AG09319 (cell line): Measurements from ENCODE around the gene OBP2A.

Experiments used
- DNase-seq: peaks from one replicate; pipeline ENCODE4 v3.0.0-alpha.2; 2010; ENCODE audit warnings: low read depth; ENCODE audit errors: extremely low read depth
- CTCF ChIP-seq: IDR thresholded peaks from 2 replicates; pipeline ENCODE4 v1.5.1; 2011; ENCODE audit warnings: low read depth, mild to moderate bottlenecking, inconsistent platforms, low read length, moderate library complexity

OBP2A gene

GRCh38 chr9:135559606-135560005 is 13.7 kb downstream of the OBP2A start:
- no peak for TF ChIP-seq CTCF
- no peak for DNase-seq

GRCh38 chr9:135561391-135562234 is 15.7 kb downstream of the OBP2A start, which contains the start of gene PAEP:
Gene PAEP (plus strand): TSS chr9:135561756.
- DNase-seq = no peak
- TF ChIP-seq CTCF = no peak

- no peak for TF ChIP-seq CTCF
- no peak for DNase-seq
Observed at GRCh38 chr9:135562235-135562745, 16.4 kb downstream of the OBP2A start.

- no peak for TF ChIP-seq CTCF
- DNase-seq = no peak
Observed at GRCh38 chr9:135563039-135563476, 17.1 kb downstream of the OBP2A start.

- no peak for DNase-seq
- TF ChIP-seq CTCF = no peak
Observed at GRCh38 chr9:135563858-135564257, 17.9 kb downstream of the OBP2A start.

GRCh38 chr9:135565141-135565628 is 19.3 kb downstream of the OBP2A start:
- no peak for TF ChIP-seq CTCF
- no peak for DNase-seq

- no peak for DNase-seq
- no peak for TF ChIP-seq CTCF
Observed at GRCh38 chr9:135565636-135566035, 19.7 kb downstream of the OBP2A start.
